GM13977 (cell line): Measurements from ENCODE around the gene UXT.
A peak's percentile ranks its signal among the peaks of the same experiment; 100 is the strongest.

Source experiments
- DNase-seq: peaks from one replicate; pipeline ENCODE4 v3.0.0; 2012; ENCODE audit warnings: low spot score
- in situ Hi-C: fragments of 300-500 bp; cut with MboI; formaldehyde crosslinking; loops from one replicate; pipeline ENCODE4 v1.12.0; 2022; ENCODE audit warnings: low sequenced_read_pairs, low pct_unique_long_range_greater_than_20kb, mixed read lengths, inconsistent platforms; ENCODE audit not compliant: unreplicated experiment
- TF ChIP-seq, protein P1 (sequence below): IDR thresholded peaks from 2 replicates; pipeline ENCODE4 v1.5.1; 2012; ENCODE audit warnings: mild to moderate bottlenecking, control low read depth; ENCODE audit not compliant: insufficient read depth; ENCODE audit errors: extremely low read depth, missing control alignments

UXT gene

GRCh38 chrX:47649781-47650163 is 9.2 kb downstream of the UXT start:
- in situ Hi-C loops: no loop called here
- no peak for DNase-seq
- TF ChIP-seq, protein P1, sequence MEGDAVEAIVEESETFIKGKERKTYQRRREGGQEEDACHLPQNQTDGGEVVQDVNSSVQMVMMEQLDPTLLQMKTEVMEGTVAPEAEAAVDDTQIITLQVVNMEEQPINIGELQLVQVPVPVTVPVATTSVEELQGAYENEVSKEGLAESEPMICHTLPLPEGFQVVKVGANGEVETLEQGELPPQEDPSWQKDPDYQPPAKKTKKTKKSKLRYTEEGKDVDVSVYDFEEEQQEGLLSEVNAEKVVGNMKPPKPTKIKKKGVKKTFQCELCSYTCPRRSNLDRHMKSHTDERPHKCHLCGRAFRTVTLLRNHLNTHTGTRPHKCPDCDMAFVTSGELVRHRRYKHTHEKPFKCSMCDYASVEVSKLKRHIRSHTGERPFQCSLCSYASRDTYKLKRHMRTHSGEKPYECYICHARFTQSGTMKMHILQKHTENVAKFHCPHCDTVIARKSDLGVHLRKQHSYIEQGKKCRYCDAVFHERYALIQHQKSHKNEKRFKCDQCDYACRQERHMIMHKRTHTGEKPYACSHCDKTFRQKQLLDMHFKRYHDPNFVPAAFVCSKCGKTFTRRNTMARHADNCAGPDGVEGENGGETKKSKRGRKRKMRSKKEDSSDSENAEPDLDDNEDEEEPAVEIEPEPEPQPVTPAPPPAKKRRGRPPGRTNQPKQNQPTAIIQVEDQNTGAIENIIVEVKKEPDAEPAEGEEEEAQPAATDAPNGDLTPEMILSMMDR: no peak

DNA sequence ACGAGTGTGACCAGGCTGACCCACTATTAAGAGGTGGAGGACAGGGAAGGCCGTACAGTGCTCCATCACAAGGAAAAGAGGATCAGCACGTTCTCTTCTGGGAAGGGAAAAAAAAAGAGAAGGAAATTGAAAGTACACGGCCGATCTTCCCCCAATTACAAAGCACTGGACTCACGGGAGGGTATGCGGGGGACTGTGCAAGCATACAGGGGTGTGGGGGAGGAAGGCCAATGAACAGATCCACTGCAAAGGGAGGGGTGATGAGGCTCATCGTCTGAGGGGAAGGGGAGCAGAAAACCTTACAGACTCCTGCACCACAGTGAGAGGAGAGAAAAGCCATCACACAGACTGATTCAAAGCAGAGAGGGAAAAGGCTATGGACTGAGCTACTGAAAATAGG is 9.7 kb downstream of the UXT start:
- no peak for DNase-seq

DNA sequence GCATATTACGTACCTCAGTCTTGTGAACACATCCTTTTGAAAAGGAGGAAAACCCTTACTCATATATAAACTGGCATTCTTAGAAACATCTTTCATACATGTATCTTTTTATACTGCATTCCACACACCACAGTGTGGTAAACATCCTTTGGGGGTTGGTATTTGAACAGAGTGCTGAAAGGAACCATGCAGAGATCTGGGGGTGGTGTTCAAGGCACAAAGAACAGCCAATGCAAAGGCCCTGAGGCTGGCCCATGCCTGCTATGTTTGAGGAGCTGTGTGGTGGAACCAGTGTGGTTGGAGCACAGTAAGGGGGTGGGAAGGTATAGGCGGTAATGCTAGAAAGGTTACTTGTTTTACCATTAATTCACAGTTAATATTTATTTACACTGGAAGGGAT is 10.6 kb downstream of the UXT start:
- in situ Hi-C loops: no loop called here
- TF ChIP-seq, protein P1: no peak
- no peak for DNase-seq

More for the DNA sequence above, 9.7 kb downstream of the UXT start:
- in situ Hi-C loops: no loop called here
- TF ChIP-seq, protein P1: no peak

DNA sequence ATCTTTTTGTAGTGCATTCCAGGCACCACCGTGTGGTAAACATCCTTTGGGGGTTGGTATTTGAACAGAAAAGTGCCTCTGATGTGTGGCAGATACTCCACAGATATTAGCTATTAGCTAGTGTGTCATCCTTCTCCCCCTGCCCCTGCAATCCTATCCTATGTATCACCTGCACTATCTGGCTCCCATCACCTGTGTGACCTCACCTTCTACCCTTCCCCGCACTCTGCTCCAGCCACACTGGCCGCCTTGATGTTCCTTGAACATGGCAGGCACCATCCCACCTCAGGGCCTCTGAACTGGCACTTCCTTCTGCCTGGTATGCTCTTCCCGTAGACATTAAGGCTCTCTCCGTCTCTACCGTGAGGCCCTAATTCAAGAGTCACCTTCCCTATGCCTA is 12.3 kb downstream of the UXT start:
- in situ Hi-C loops: no loop called here
- TF ChIP-seq, protein P1: no peak

GRCh38 chrX:47645530-47645929 is 13.4 kb downstream of the UXT start:
- TF ChIP-seq, protein P1: no peak
- in situ Hi-C loops: no loop called here
- no peak for DNase-seq

More for the DNA sequence above, 12.3 kb downstream of the UXT start:
- no peak for DNase-seq

GRCh38 chrX:47644557-47645091 is 14.4 kb downstream of the UXT start:
- DNase-seq: no peak
- in situ Hi-C loops: no loop called here
- TF ChIP-seq, protein P1: peak; percentile 9

DNA sequence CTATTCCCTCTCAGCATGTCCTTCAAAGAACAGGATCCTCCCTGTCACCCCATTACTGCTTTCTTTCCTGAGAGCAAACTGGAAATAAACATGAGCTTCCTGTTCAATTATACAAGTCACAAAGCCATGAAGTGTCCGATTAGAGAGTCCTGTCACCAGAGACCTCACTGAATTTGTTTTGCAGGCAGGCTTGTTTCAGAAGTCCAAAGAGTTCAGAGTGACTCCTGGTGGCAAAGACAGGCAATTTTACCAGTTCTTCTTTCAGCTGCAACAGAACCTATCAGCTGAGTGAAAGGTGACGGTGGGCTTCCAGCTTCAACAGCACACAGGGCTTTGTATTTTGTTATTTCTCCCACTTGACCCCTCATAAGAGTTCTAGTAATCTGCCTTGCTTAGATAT is 15.1 kb downstream of the UXT start:
- TF ChIP-seq, protein P1: peak; percentile 36
- in situ Hi-C loops: no loop called here

More for the DNA sequence above, 15.1 kb downstream of the UXT start:
- no peak for DNase-seq
